ENCODE data around the gene NAB2. TPM values are rescaled to one million over a fixed set of nuclear protein-coding genes. Genes with fewer than 3 reads are reported as not detected.

Gene NAB2
- total and polyA plus RNA-seq, 2 of the 8 experiments (the other 6 are each of a cell fraction or from before 2014, with no cell fraction given) = 20.9 to 23.5 TPM

GRCh38 chr12:57079821-57080220 lies 9.1 kb upstream of the NAB2 start:
- no peak overlapping the region for H3K9ac ChIP-seq (replicated peaks in 1 of 4; ENCODE audit: extremely low read depth in 1 of 4, low read depth in 3 of 4, low read length in 3 of 4)
- no peak overlapping the region for H4K91ac ChIP-seq (replicated peaks; ENCODE audit: insufficient read length, low read length)
- FAIRE-seq = no peak
- no peaks in the 10 kb centered on the region for H3K79me1 ChIP-seq (ENCODE audit: low read depth, low read length)
- H3K18ac ChIP-seq (ENCODE audit: extremely low read depth, low read length) = no peak overlapping the region
- ChIA-PET CTCF (ENCODE audit: partially characterized antibody) (interaction anchor here (0.6 to 10.3 kb wide), 13 partner anchors 10 to 402 kb away, joined by 3 to 71 read pairs (median 5); partner anchors contain the start of genes NAB2 and STAT6), POLR2A (ENCODE audit: partially characterized antibody) (interaction anchor here (1.0 to 10.9 kb wide), 10 partner anchors 10 to 608 kb away, joined by 3 to 127 read pairs (median 6); partner anchors contain the start of genes LRP1, NAB2 and STAT6)
- peaks cover 3% of the 10 kb centered on the region; the same call in 1 of the 2 replicates for H3K23me2 ChIP-seq (ENCODE audit: low read depth, low read length)
- H2AK5ac ChIP-seq (ENCODE audit: low read depth, low read length) = peak overlapping the region; percentile 26; the same call in 1 of the 2 replicates
- DNase-seq (ENCODE audit: low read depth in 1 of 2, low spot score in 2 of 2) = no peak
- H2BK5ac ChIP-seq (ENCODE audit: low read depth, low read length) = no peak overlapping the region
- H3K4me2 ChIP-seq (ENCODE audit: insufficient read depth in 1 of 2, low read depth in 2 of 2, low read length in 2 of 2) = no peak overlapping the region; a peak in 2 of 4 replicates
- no peaks in the 10 kb centered on the region for H3K27me3 ChIP-seq (replicated peaks in 1 of 4; ENCODE audit: control insufficient read depth in 3 of 4, extremely low read depth in 1 of 4, insufficient read depth in 3 of 4, low read length in 3 of 4)
- peaks cover 0 to 20% of the 10 kb centered on the region in 2 experiments; a peak in 2 of 4 replicates for H3K79me2 ChIP-seq (ENCODE audit: control insufficient read depth in 1 of 2, insufficient read depth in 2 of 2, low read length in 2 of 2)
- H3K4me1 ChIP-seq (replicated peaks in 1 of 4; ENCODE audit: control insufficient read depth in 3 of 4, insufficient read depth in 4 of 4, low read length in 3 of 4) = peaks cover 0 to 3% (median 0%) of the 10 kb centered on the region in 4 experiments; a peak in 1 of 7 replicates
- H2BK15ac ChIP-seq (ENCODE audit: low read length) = peak overlapping the region; percentile 97; the same call in 1 of the 2 replicates
- H3K23ac ChIP-seq (ENCODE audit: insufficient read length) = no peak overlapping the region
- H3K36me3 ChIP-seq (ENCODE audit: control insufficient read depth in 2 of 4, insufficient read depth in 4 of 4, low read length in 3 of 4) = peaks cover 0 to 8% (median 0%) of the 10 kb centered on the region in 4 experiments; a peak in 1 of 8 replicates
- no peak overlapping the region for H3K27ac ChIP-seq (ENCODE audit: low read depth, low read length)
- TF ChIP-seq CHD2 (IDR thresholded peaks at IDR 0.05; ENCODE audit: low read length) = no peak
- TF ChIP-seq TBP (IDR thresholded peaks at IDR 0.05; ENCODE audit: low read depth, low read length) = no peak
- H2BK20ac ChIP-seq (ENCODE audit: low read length) = no peak overlapping the region
- H2AFZ ChIP-seq (ENCODE audit: low read length) = no peak overlapping the region
- H2BK12ac ChIP-seq (ENCODE audit: low read depth, low read length) = 0 out of 2 replicates have a peak overlapping the region, but pooled peaks have one; percentile 33
- no peak overlapping the region for H3K4me3 ChIP-seq (ENCODE audit: extremely low read depth in 1 of 4, insufficient read depth in 2 of 4, low read depth in 3 of 4, low read length in 4 of 4)
- H4K8ac ChIP-seq (ENCODE audit: extremely low read depth, insufficient read depth, low read length) = no peak overlapping the region
- no peak overlapping the region for H3K4ac ChIP-seq (replicated peaks; ENCODE audit: insufficient read length, low read depth, low read length)
- no peak overlapping the region for H2BK120ac ChIP-seq (replicated peaks; ENCODE audit: low read depth, low read length)
- H3K9me3 ChIP-seq (ENCODE audit: insufficient read depth in 2 of 2, low read depth in 1 of 2, low read length in 1 of 2) = no peaks in the 10 kb centered on the region
- no peak overlapping the region for H4K5ac ChIP-seq (ENCODE audit: insufficient read length, low read depth, low read length)
- no peak overlapping the region for H3K14ac ChIP-seq (ENCODE audit: insufficient read length)
- WGBS, 2 experiments (ENCODE audit: extremely low coverage in 1 of 2, insufficient coverage in 1 of 2, insufficient read length in 1 of 2, insufficient replicate concordance in 2 of 2, low coverage in 1 of 2, low lambda C conversion rate in 2 of 2, missing lambda C conversion rate in 1 of 2) = 94% methylated on average over 1 of the region's 1 CpG; no CpG with 5 or more reads in 1 of the 2 experiments
- H3K56ac ChIP-seq (replicated peaks; ENCODE audit: insufficient read length, low read depth, low read length) = no peak overlapping the region
- no peaks in the 10 kb centered on the region for H4K20me1 ChIP-seq (replicated peaks in 1 of 2; ENCODE audit: control insufficient read depth in 1 of 2, insufficient read depth in 2 of 2, low read length in 2 of 2)
